Superior temporal gyrus (tissue), 1 donor: ENCODE data around the gene ADAM17.
"Not testable (repeated sequence)": the region's sequence is repeated elsewhere in the genome, so short reads cannot be mapped to it uniquely, and the experiment has no call there.

Experiments
- DNase-seq: peaks from one replicate; pipeline ENCODE4 v3.0.0-alpha.2; 2016; ENCODE audit errors: extremely low spot score

The ADAM17 gene

GRCh38 chr2:9565436-9566153, 10.0 kb upstream of the ADAM17 start:
- no peak for DNase-seq

GRCh38 chr2:9560628-9561027, 5.0 kb upstream of the ADAM17 start:
- no peak for DNase-seq

- DNase-seq = no peak
Observed at GRCh38 chr2:9558948-9559381, 3.3 kb upstream of the ADAM17 start.

GRCh38 chr2:9556121-9556743, 602 bp upstream of the ADAM17 start:
- no peak for DNase-seq

- DNase-seq = no peak
Observed at GRCh38 chr2:9554921-9555296, 721 bp downstream of the ADAM17 start.

GRCh38 chr2:9552219-9553178, 3.1 kb downstream of the ADAM17 start:
- peak; percentile 20 for DNase-seq

- DNase-seq = not testable (repeated sequence)
Observed at GRCh38 chr2:9550859-9551391, 4.7 kb downstream of the ADAM17 start.

- DNase-seq = no peak
Observed at GRCh38 chr2:9549420-9549819, 6.2 kb downstream of the ADAM17 start.

GRCh38 chr2:9548506-9548905, 7.1 kb downstream of the ADAM17 start:
- DNase-seq = peak; percentile 13

GRCh38 chr2:9547262-9547991, 8.2 kb downstream of the ADAM17 start:
- no peak for DNase-seq

GRCh38 chr2:9545502-9545901, 10.1 kb downstream of the ADAM17 start:
- DNase-seq = no peak

GRCh38 chr2:9543557-9543956, 12.1 kb downstream of the ADAM17 start:
- no peak for DNase-seq

GRCh38 chr2:9539531-9539930, 16.1 kb downstream of the ADAM17 start:
- DNase-seq = no peak

- peak; percentile 65 for DNase-seq
Observed at GRCh38 chr2:9538000-9538507, 17.6 kb downstream of the ADAM17 start.

GRCh38 chr2:9536504-9536903, 19.1 kb downstream of the ADAM17 start:
- DNase-seq = no peak

- DNase-seq = no peak
Observed at GRCh38 chr2:9535177-9535576, 20.5 kb downstream of the ADAM17 start.

- no peak for DNase-seq
Observed at GRCh38 chr2:9533663-9534062, 22.0 kb downstream of the ADAM17 start.

- DNase-seq = no peak
Observed at GRCh38 chr2:9532421-9532820, 23.2 kb downstream of the ADAM17 start.

- DNase-seq = no peak
Observed at GRCh38 chr2:9527995-9528787, 27.4 kb downstream of the ADAM17 start.

- peak; percentile 78 for DNase-seq
Observed at GRCh38 chr2:9525266-9525665, 30.4 kb downstream of the ADAM17 start.
